Astrocyte of the spinal cord (primary cell): Measurements from ENCODE around the gene BCL2L14.

Experiments
- DNase-seq: peaks from one replicate; pipeline ENCODE4 v3.0.0; 2011; ENCODE audit warnings: low read depth, low spot score
- H3K4me3 ChIP-seq: 2 replicates; pipeline ENCODE4 v1.5.1; 2011; ENCODE audit warnings: low read depth, mild to moderate bottlenecking, low read length, moderate library complexity
- CTCF ChIP-seq: IDR thresholded peaks from 2 replicates; pipeline ENCODE4 v1.5.1; 2012; ENCODE audit warnings: low read depth, mild to moderate bottlenecking, low read length, inconsistent platforms
- in situ Hi-C: cut with HindIII; loops from 2 replicates; pipeline ENCODE4 v1.10.0; 2017; ENCODE audit warnings: low sequenced_read_pairs

Gene BCL2L14

DNA sequence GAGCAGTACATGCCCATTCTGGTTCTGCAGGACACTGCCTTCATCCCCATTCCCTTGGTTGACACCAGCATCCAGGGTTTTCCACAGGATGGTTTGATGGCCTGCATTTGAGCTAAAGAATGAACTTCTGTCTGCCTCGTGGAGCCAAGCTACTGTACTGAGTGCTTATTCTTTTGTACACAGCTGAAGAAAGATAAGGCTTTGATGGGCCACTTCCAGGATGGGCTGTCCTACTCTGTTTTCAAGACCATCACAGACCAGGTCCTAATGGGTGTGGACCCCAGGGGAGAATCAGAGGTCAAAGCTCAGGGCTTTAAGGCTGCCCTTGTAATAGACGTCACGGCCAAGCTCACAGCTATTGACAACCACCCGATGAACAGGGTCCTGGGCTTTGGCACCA is 23.7 kb downstream of the BCL2L14 start:
- no peak for DNase-seq
- no peak overlapping the region for H3K4me3 ChIP-seq
- in situ Hi-C loops = no loop called here
- no peak for TF ChIP-seq CTCF

DNA sequence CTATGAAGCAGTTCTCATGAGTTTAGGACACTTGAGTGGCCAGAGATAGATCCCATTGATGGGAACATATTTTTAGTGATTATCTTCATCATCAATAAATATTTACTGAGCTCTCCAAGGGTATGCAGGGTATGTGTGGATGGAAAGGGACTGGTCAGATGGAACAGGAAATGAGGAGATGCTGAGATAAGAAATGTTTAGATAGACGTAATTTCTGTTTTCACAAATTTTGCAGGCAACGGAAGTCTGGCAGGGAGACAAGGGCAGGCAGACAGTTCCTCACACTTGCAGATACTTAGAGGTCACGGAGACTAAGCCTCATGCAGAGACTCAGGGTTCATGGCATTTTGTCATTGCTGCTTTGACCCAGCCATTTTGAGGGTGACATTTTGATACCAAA is 24.3 kb downstream of the BCL2L14 start:
- no peak overlapping the region for H3K4me3 ChIP-seq
- in situ Hi-C loops = no loop called here
- DNase-seq = no peak
- no peak for TF ChIP-seq CTCF

GRCh38 chr12:12097891-12098690 is 27.4 kb downstream of the BCL2L14 start:
- in situ Hi-C loops = no loop called here
- no peak overlapping the region for H3K4me3 ChIP-seq
- DNase-seq = no peak

DNA sequence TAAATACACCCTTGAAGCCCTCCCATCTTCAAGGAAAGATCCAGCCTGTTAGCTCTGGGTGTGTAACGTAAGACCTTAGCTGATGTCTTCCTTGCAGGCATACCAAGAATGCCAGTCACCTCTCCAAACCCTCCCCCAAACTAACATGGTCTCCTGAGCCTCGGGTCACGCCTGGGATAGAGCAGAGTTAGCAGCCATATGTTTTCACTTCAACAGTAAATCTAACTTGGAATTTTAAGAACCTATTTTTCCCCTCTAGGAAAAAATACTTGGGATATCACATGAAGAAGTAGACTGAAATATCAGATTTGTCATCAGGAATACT is 27.9 kb downstream of the BCL2L14 start:
- no peak for TF ChIP-seq CTCF
- in situ Hi-C loops = no loop called here
- H3K4me3 ChIP-seq = no peak overlapping the region
- no peak for DNase-seq

More at GRCh38 chr12:12097891-12098690, 27.4 kb downstream of the BCL2L14 start:
- TF ChIP-seq CTCF = no peak

GRCh38 chr12:12099102-12099501 is 28.4 kb downstream of the BCL2L14 start:
- no peak overlapping the region for H3K4me3 ChIP-seq
- no peak for DNase-seq
- in situ Hi-C loops = no loop called here
- no peak for TF ChIP-seq CTCF

DNA sequence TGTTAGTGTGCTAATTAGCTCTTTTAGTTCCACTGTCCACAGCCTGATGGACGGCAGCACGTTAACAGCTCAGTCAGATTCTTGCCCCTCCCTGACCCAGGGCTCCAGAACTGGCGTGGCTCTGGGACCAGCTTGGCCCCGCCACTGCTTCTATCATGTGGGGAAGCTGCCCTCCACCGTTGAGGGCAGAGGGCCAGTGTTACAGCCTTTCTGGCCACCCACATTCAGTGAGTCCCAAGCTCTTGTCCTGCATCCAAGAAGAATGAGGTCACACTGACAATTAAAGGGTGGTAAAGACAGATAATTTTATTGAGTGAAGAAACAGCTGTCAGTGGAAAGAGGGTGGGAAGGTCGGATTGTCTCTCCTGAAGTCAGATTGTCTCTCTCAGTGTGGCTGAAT is 36.9 kb downstream of the BCL2L14 start:
- in situ Hi-C loops = no loop called here
- no peak overlapping the region for H3K4me3 ChIP-seq
- no peak for DNase-seq
- no peak for TF ChIP-seq CTCF
